Heart left ventricle (tissue), 13 donors: ENCODE measurements around the gene CRYBG2.

ENCODE experiments used
- POLR2A ChIP-seq, 2 donors: fragments of 450-650 bp; IDR thresholded peaks; one replicate each; pipeline ENCODE4 v1.6.1; 2017; ENCODE audit warnings: antibody characterized with exemption in 2 of 2, mild to moderate bottlenecking in 2 of 2, moderate library complexity in 2 of 2
- TF ChIP-seq, protein P1 (sequence below), 12 donors: fragments of 200-600 bp; sonication (generic) in 4 of 12; IDR thresholded peaks; one replicate each; pipeline versions ENCODE4 v1.5.0 to v1.8.0; 2018 to 2022; ENCODE audit warnings: antibody characterized with exemption in 12 of 12, mild to moderate bottlenecking in 5 of 12
- donor health status: ischemic (EF 13 %, LVEDD 7.1; RV severe dilation, severe dysfunction).
- donor health status: DM: no; HTN: yes; CAD: no.
- donor health status: DM: no; HTN: no; CAD: no.
- donor health status: ischemic (EF 25% LVEDD 6.9; RV normal size, moderate dysfunction).
- donor health status: ischemic (EF 25% LVEDD 5.7; RV mildly dilated, moderate dysfunction).
- donor health status: ischemic (EF 35%, LVEDD 5.7; RV mildly dilated, moderate dysfunction).
- donor health status: nonischemic (EF 11% LVEDD 7.7; RV severe dilation, severe dysfunction).
- donor health status: DM: yes; HTN: yes; CAD: no.
- donor health status: PGD.
- donor health status: ischemic (EF 29% LVEDD 5.4; RV normal size, mild dysfunction).
- donor health status: nonischemic (EF 23%, LVEDD 6.1; RV moderate dilation, normal function).

DNA sequence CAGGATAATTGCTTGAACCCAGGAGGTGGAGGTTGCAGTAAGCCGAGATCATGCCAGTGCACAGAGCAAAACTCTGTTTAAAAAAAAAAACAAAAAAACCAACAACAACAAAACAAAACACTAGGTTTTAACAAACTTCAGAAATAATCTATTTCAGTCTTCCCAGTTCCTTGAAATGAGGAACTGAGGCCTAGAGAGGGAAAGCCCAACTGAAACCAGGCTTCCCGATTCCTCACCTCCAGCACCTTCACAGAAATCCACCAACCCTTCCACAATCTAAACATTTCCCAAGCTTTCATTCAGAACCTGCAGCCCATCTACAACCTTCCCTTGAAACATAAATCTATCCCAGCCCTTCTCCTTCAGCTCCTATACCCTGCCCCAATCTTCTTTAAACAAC lies 36.8 kb downstream of the CRYBG2 start:
- TF ChIP-seq, protein P1, sequence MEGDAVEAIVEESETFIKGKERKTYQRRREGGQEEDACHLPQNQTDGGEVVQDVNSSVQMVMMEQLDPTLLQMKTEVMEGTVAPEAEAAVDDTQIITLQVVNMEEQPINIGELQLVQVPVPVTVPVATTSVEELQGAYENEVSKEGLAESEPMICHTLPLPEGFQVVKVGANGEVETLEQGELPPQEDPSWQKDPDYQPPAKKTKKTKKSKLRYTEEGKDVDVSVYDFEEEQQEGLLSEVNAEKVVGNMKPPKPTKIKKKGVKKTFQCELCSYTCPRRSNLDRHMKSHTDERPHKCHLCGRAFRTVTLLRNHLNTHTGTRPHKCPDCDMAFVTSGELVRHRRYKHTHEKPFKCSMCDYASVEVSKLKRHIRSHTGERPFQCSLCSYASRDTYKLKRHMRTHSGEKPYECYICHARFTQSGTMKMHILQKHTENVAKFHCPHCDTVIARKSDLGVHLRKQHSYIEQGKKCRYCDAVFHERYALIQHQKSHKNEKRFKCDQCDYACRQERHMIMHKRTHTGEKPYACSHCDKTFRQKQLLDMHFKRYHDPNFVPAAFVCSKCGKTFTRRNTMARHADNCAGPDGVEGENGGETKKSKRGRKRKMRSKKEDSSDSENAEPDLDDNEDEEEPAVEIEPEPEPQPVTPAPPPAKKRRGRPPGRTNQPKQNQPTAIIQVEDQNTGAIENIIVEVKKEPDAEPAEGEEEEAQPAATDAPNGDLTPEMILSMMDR (IDR thresholded peaks at IDR 0.05): no peak
- no peak for TF ChIP-seq POLR2A (IDR thresholded peaks at IDR 0.05)
